Gastrocnemius medialis (tissue), 4 donors: Measurements from ENCODE around the gene LMTK3. TPM values are rescaled to one million over a fixed set of nuclear protein-coding genes. Genes with fewer than 3 reads are reported as not detected.

Source experiments
- ATAC-seq, 2 donors: fragments of 150-250 bp; one replicate each; pipeline ENCODE4 v1.9.1; 2016
- DNase-seq, 2 donors: peaks; one replicate each; pipeline ENCODE4 v3.0.0-alpha.2; 2019
- H3K27ac ChIP-seq, 4 donors: fragments of 200-600 bp; sonication (generic); 1 replicate in 1 of 4; 2 replicates in 3 of 4; pipeline ENCODE4 v1.5.1; 2016 to 2018; ENCODE audit warnings: mild to moderate bottlenecking in 2 of 4, moderate library complexity in 1 of 4
- H3K27me3 ChIP-seq, 3 donors: fragments of 200-600 bp; sonication (generic) in 2 of 3; 1 replicate in 1 of 3; 2 replicates in 2 of 3; pipeline versions ENCODE4 v1.5.1 to v1.6.0; 2016 to 2019; ENCODE audit warnings: mild to moderate bottlenecking in 1 of 3, moderate library complexity in 1 of 3
- H3K36me3 ChIP-seq, 2 donors: fragments of 200-600 bp; sonication (generic) in 1 of 2; one replicate each; pipeline ENCODE4 v1.5.1; 2017 to 2018
- H3K4me1 ChIP-seq, 2 donors: fragments of 200-600 bp; sonication (generic) in 1 of 2; one replicate each; pipeline ENCODE4 v1.5.1; 2016 to 2017; ENCODE audit warnings: mild to moderate bottlenecking in 2 of 2
- H3K4me3 ChIP-seq, 4 donors: fragments of 200-600 bp; sonication (generic) in 3 of 4; 1 replicate in 1 of 4; 2 replicates in 3 of 4; pipeline ENCODE4 v1.5.1; 2016 to 2019; ENCODE audit warnings: mild to moderate bottlenecking in 2 of 4
- H3K9me3 ChIP-seq, 3 donors: fragments of 200-600 bp; sonication (generic) in 2 of 3; 1 replicate in 1 of 3; 2 replicates in 2 of 3; pipeline ENCODE4 v1.5.1; 2016 to 2019
- CTCF ChIP-seq, 5 experiments: fragments of 450-650 bp in 3 of 5; fragments of 200-600 bp in 2 of 5; sonication (generic) in 2 of 5; IDR thresholded peaks in 4 of 5; conservative IDR thresholded peaks in 1 of 5; 1 replicate in 4 of 5; 2 replicates in 1 of 5; pipeline ENCODE4 v1.5.1; 2016 to 2019; ENCODE audit warnings: antibody characterized with exemption in 5 of 5, mild to moderate bottlenecking in 3 of 5, moderate library complexity in 3 of 5
- POLR2A ChIP-seq, 2 donors: fragments of 450-650 bp; IDR thresholded peaks; one replicate each; pipeline ENCODE4 v1.6.1; 2017; ENCODE audit warnings: antibody characterized with exemption in 2 of 2, mild to moderate bottlenecking in 2 of 2, moderate library complexity in 2 of 2
- in situ Hi-C, 4 donors: fragments of 200-750 bp; cut with MboI; loops; one replicate each; pipeline versions ENCODE4 v1.15.0 to v1.8.0; 2017; ENCODE audit warnings: low sequenced_read_pairs in 4 of 4
- intact Hi-C: fragments of 100-400 bp; cut with DNase I; formaldehyde crosslinking; loops from one replicate; pipeline ENCODE4 v1.15.1; 2023; ENCODE audit warnings: low total_unique reads
- total RNA-seq, 4 donors: library from RNA; depleted of rRNA; stranded (reverse); fragments of >200 nt; gene quantifications; one replicate each; pipeline versions ENCODE4 v1.1.0 to v1.2.3, GENCODE V29; 2016

The LMTK3 gene
- total RNA-seq, 4 donors from 2014 or later = not detected

DNA sequence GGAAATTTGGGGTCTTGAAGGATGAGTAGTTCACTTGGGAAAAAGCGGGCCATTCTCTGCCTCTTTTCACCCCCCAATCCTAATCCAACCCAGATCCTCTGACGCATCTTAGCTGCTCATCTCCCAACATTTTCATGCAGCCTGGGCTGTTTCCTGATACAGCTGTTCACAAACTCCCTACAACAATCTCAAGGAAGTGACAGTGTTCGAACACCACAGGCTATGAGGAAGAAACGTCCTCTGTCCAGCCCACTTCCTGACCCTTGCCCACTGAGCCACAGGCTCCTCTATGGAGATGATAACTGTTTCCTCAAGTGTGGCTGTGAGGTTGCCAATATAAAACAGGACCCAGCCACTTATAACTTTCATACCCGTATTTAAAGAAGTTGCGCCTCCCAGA, 16.2 kb downstream of the LMTK3 start:
- no peak for DNase-seq
- Histone ChIP-seq H3K4me1 (peaks cover 0 to 5% of the 10 kb centered on the region in 2 donors), H3K4me3 (no peak overlapping the region), H3K9me3 (no peaks in the 10 kb centered on the region), H3K36me3 (no peaks in the 10 kb centered on the region), H3K27me3 (peaks cover 46 to 63% (median 52%) of the 10 kb centered on the region in 3 donors), H3K27ac (no peak overlapping the region)
- intact Hi-C loops (no loop called here), in situ Hi-C loops (no loop called here)
- no peak for TF ChIP-seq CTCF (IDR thresholded peaks at IDR 0.05 in 4 of 5, conservative IDR thresholded peaks at IDR 0.05 in 1 of 5)
- TF ChIP-seq POLR2A (IDR thresholded peaks at IDR 0.05) = no peak
- ATAC-seq = no peak

DNA sequence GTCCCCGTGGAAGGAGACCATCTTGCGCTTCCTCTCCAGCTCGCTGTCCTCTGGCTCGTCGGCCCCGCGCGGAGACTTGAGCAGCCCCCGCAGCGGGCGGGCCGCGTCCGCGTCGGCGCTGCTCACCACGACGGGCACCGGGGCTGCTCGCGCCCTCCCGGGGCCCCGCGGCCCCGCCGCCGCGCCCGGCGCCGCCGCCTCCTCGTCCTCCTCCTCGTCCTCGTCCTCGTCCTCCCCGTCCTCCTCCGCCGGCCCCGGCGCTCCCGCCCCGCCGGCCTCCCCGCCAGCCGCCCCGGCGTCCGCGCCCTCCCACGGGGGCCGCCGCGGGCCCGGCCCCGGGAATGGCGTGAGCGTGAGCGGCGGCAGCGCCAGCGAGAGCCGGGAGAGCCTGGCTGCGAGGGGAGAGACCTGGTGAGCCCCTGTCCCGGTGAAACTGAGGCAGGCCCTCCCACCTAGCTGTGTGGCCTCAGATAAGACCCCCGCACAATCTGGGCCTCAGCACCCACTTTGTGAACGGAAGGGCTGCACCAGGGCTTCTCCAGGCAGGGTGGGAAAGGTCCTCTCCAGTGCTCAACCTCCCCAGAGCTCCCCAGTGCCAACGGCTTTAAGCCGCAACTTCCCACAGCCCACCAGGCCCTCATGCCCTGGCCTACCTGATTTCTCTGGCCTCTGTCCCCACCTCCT, 17.8 kb downstream of the LMTK3 start:
- Histone ChIP-seq H3K36me3 (no peaks in the 10 kb centered on the region), H3K9me3 (no peaks in the 10 kb centered on the region), H3K4me3 (peak overlapping the region; percentile 51 to 63 (median 52)), H3K4me1 (peaks cover 0 to 5% of the 10 kb centered on the region in 2 donors), H3K27me3 (peaks cover 31 to 52% (median 41%) of the 10 kb centered on the region in 3 donors), H3K27ac (peak overlapping the region; percentile 6 to 58 (median 45))
- DNase-seq (no peak), ATAC-seq (peak; percentile 6 to 28)
- in situ Hi-C loops = loop anchor here in 2 of 4 donors (5.0 kb wide), 2 partner anchors 88 to 93 kb away; no protein-coding TSS in a partner anchor
- no peak for TF ChIP-seq CTCF (IDR thresholded peaks at IDR 0.05 in 4 of 5, conservative IDR thresholded peaks at IDR 0.05 in 1 of 5)
- no peak for TF ChIP-seq POLR2A (IDR thresholded peaks at IDR 0.05)
- intact Hi-C loops = loop anchor here (2.0 kb wide), 1 partner anchor 25 kb away; the partner anchor contains the start of gene CYTH2

DNA sequence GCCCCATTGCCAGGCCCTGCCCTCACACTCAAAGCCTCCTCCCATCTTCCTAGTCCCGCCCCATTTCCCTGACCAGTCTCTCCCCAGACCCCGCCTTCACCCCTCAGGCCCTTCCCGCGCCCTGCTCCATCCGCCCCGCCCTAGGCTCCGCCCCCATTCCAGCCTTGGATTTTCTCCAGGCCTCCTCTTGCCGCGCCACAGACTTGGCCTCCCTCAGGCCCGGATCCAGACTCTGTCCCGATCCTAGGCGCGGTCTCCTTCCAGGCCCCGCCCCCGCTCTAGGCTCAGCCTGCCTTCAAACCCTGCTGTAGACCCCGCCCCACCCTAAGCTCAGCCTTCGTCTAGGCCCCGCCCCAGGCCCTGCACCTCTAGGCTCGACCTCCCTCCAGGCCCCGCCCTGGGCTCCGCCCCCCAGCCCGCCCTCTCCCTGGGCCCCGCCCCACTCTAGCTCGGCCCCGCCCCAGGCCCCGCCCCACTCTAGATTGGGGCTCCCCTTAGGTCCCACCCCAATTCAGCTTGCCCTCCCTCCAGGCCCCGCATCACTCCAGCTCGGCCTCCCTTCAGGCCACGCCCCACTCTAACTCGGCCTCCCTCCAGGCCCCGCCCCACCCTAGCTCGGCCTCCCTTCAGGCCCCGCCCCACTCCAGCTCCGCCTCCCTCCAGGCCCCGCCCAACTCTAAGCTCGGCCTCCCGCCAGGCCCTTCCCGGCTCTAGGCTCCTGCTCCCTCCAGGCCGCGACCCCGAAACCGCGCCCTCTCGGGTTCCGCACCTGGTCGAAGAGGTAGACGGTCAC, 18.5 kb downstream of the LMTK3 start:
- in situ Hi-C loops = loop anchor here in 2 of 4 donors (5.0 kb wide), 2 partner anchors 89 to 94 kb away; no protein-coding TSS in a partner anchor
- H3K27me3 ChIP-seq = peaks cover 25 to 50% (median 40%) of the 10 kb centered on the region in 3 donors
- peak in 1 of 2 donors; percentile 39 for TF ChIP-seq POLR2A (IDR thresholded peaks at IDR 0.05)
- TF ChIP-seq CTCF (IDR thresholded peaks at IDR 0.05 in 4 of 5, conservative IDR thresholded peaks at IDR 0.05 in 1 of 5) = no peak
- intact Hi-C loops = loop anchor here (2.0 kb wide), 1 partner anchor 24 kb away; the partner anchor contains the start of gene CYTH2
- H3K9me3 ChIP-seq = no peaks in the 10 kb centered on the region
- DNase-seq (peak; percentile 80 to 83), ATAC-seq (peak; percentile 67 to 70)
- no peaks in the 10 kb centered on the region for H3K36me3 ChIP-seq
- peaks cover 3 to 8% of the 10 kb centered on the region in 2 donors for H3K4me1 ChIP-seq
- H3K4me3 ChIP-seq = peak overlapping the region; percentile 51 to 63 (median 52)
- peak overlapping the region; percentile 6 to 68 (median 54) for H3K27ac ChIP-seq

GRCh38 chr19:48491793-48492123, 19.9 kb downstream of the LMTK3 start:
- H3K27ac ChIP-seq = no peak overlapping the region
- H3K36me3 ChIP-seq = no peaks in the 10 kb centered on the region
- peaks cover 9% of the 10 kb centered on the region in 2 donors for H3K4me1 ChIP-seq
- TF ChIP-seq CTCF (IDR thresholded peaks at IDR 0.05 in 4 of 5, conservative IDR thresholded peaks at IDR 0.05 in 1 of 5) = no peak
- TF ChIP-seq POLR2A (IDR thresholded peaks at IDR 0.05) = no peak
- no peaks in the 10 kb centered on the region for H3K9me3 ChIP-seq
- intact Hi-C loops = loop anchor here (2.0 kb wide), 1 partner anchor 23 kb away; the partner anchor contains the start of gene CYTH2
- DNase-seq (no peak), ATAC-seq (no peak)
- peaks cover 20 to 38% (median 33%) of the 10 kb centered on the region in 3 donors for H3K27me3 ChIP-seq
- in situ Hi-C loops = loop anchor here in 2 of 4 donors (5.0 kb wide), 2 partner anchors 91 to 96 kb away; no protein-coding TSS in a partner anchor
- no peak overlapping the region for H3K4me3 ChIP-seq
